Progenitor cell of endocrine pancreas (in vitro differentiated cells): ENCODE results near the gene PAQR7. TPM values are rescaled to one million over a fixed set of nuclear protein-coding genes. Genes with fewer than 3 reads are reported as not detected.

Source experiments
- DNase-seq: peaks from one replicate; pipeline ENCODE4 v3.0.0; 2021; ENCODE audit warnings: low spot score; ENCODE audit not compliant: unreplicated experiment
- H3K27ac Mint-ChIP-seq: 2 replicates; pipeline ENCODE4 v1.8.0; 2021; ENCODE audit warnings: mild to moderate bottlenecking, moderate library complexity, mixed read lengths
- H3K27me3 Mint-ChIP-seq: 2 replicates; pipeline ENCODE4 v1.8.0; 2021; ENCODE audit warnings: mixed read lengths
- H3K36me3 Mint-ChIP-seq: 2 replicates; pipeline ENCODE4 v1.8.0; 2022; ENCODE audit warnings: mixed read lengths; ENCODE audit not compliant: insufficient read depth
- H3K4me1 Mint-ChIP-seq: 2 replicates; pipeline ENCODE4 v1.8.0; 2021; ENCODE audit warnings: low read depth, mixed read lengths
- H3K4me3 Mint-ChIP-seq: 2 replicates; pipeline ENCODE4 v1.8.0; 2021; ENCODE audit warnings: low read depth, mild to moderate bottlenecking, moderate library complexity, mixed read lengths
- H3K9me3 Mint-ChIP-seq: 2 replicates; pipeline ENCODE4 v1.8.0; 2021; ENCODE audit warnings: low read depth, mixed read lengths
- CTCF ChIP-seq: fragments of 200-600 bp; sonication (generic); IDR thresholded peaks from one replicate; pipeline ENCODE4 v1.5.0; 2021; ENCODE audit warnings: antibody characterized with exemption, mild to moderate bottlenecking; ENCODE audit not compliant: unreplicated experiment
- total RNA-seq: library from RNA; stranded (reverse); gene quantifications from 2 replicates; pipeline ENCODE4 v1.2.1, GENCODE V29; 2021

PAQR7 gene
- total RNA-seq, 1 donor from 2014 or later = 21.0 TPM

GRCh38 chr1:25856856-25857255, 18.7 kb downstream of the PAQR7 start:
- no peak for DNase-seq
- no peak for TF ChIP-seq CTCF
- Mint-ChIP-seq H3K36me3 (no peaks in the 10 kb centered on the region), H3K4me3 (no peak overlapping the region), H3K27me3 (no peaks in the 10 kb centered on the region), H3K27ac (no peak overlapping the region), H3K9me3 (no peaks in the 10 kb centered on the region), H3K4me1 (peaks cover 17% of the 10 kb centered on the region)

- H3K27me3 Mint-ChIP-seq = no peaks in the 10 kb centered on the region
- H3K9me3 Mint-ChIP-seq = no peaks in the 10 kb centered on the region
- no peaks in the 10 kb centered on the region for H3K36me3 Mint-ChIP-seq
These were observed 21.0 kb downstream of the PAQR7 start for GRCh38 chr1:25854554-25854953.

GRCh38 chr1:25848531-25848930, 27.0 kb downstream of the PAQR7 start:
- no peak overlapping the region for H3K4me3 Mint-ChIP-seq
- DNase-seq = no peak
- no peaks in the 10 kb centered on the region for H3K9me3 Mint-ChIP-seq
- no peak overlapping the region for H3K27ac Mint-ChIP-seq
- peaks cover 8% of the 10 kb centered on the region for H3K4me1 Mint-ChIP-seq
- no peak for TF ChIP-seq CTCF
- H3K27me3 Mint-ChIP-seq = no peaks in the 10 kb centered on the region
- no peaks in the 10 kb centered on the region for H3K36me3 Mint-ChIP-seq

More at GRCh38 chr1:25854554-25854953, 21.0 kb downstream of the PAQR7 start:
- Mint-ChIP-seq H3K4me1 (peaks cover 9% of the 10 kb centered on the region), H3K4me3 (no peak overlapping the region), H3K27ac (no peak overlapping the region)
- no peak for TF ChIP-seq CTCF
- no peak for DNase-seq

- Mint-ChIP-seq H3K4me1 (peaks cover 8% of the 10 kb centered on the region), H3K27ac (peak overlapping the region; percentile 50), H3K36me3 (no peaks in the 10 kb centered on the region), H3K4me3 (no peak overlapping the region), H3K9me3 (no peaks in the 10 kb centered on the region), H3K27me3 (no peaks in the 10 kb centered on the region)
- TF ChIP-seq CTCF = no peak
- no peak for DNase-seq
These were observed 27.6 kb downstream of the PAQR7 start for GRCh38 chr1:25847929-25848328.

GRCh38 chr1:25845664-25846063, 29.8 kb downstream of the PAQR7 start:
- H3K27ac Mint-ChIP-seq = no peak overlapping the region
- H3K4me1 Mint-ChIP-seq = peaks cover 8% of the 10 kb centered on the region
- no peaks in the 10 kb centered on the region for H3K27me3 Mint-ChIP-seq

More at GRCh38 chr1:25845664-25846063, 29.8 kb downstream of the PAQR7 start:
- Mint-ChIP-seq H3K9me3 (no peaks in the 10 kb centered on the region), H3K4me3 (no peak overlapping the region), H3K36me3 (no peaks in the 10 kb centered on the region)
- DNase-seq = no peak
- no peak for TF ChIP-seq CTCF
